Kidney (tissue), 14 donors: ENCODE data around the gene ST3GAL4. TPM values are rescaled to one million over a fixed set of nuclear protein-coding genes. Genes with fewer than 3 reads are reported as not detected.
A peak's percentile ranks its signal among the peaks of the same experiment; 100 is the strongest.

Experiments
- DNase-seq, 5 donors: peaks; one replicate each; pipeline ENCODE4 v3.0.0-alpha.2; 2013 to 2020
- FAIRE-seq: peaks from 2 replicates; lab custom pipeline; 2012; peaks lifted over from hg19 to GRCh38; lab: Jason Lieb, UNC
- H3K27ac ChIP-seq, 2 donors: one replicate each; pipeline ENCODE4 v1.7.0; 2013; ENCODE audit warnings: low read depth in 2 of 2, low read length in 2 of 2, inconsistent platforms in 1 of 2
- H3K27me3 ChIP-seq: one replicate; pipeline ENCODE4 v1.7.1; 2013; ENCODE audit warnings: low read length, inconsistent platforms; ENCODE audit not compliant: control insufficient read depth, insufficient read depth
- H3K36me3 ChIP-seq, 3 donors: one replicate each; pipeline versions ENCODE4 v1.7.0 to v1.7.1; 2013; ENCODE audit warnings: low read length in 3 of 3, control low read depth in 1 of 3, inconsistent platforms in 1 of 3; ENCODE audit not compliant: insufficient read depth in 3 of 3, control insufficient read depth in 2 of 3
- H3K4me1 ChIP-seq, 3 donors: one replicate each; pipeline versions ENCODE4 v1.7.0 to v1.7.1; 2013; ENCODE audit warnings: low read length in 3 of 3, inconsistent platforms in 1 of 3, low read depth in 1 of 3; ENCODE audit not compliant: control insufficient read depth in 2 of 3, insufficient read depth in 2 of 3
- H3K4me3 ChIP-seq, 3 donors: one replicate each; pipeline versions ENCODE4 v1.7.0 to v1.8.1; 2013; ENCODE audit warnings: low read length in 3 of 3, control low read depth in 1 of 3, inconsistent platforms in 1 of 3
- H3K9ac ChIP-seq, 3 donors: one replicate each; pipeline versions ENCODE4 v1.7.0 to v1.7.1; 2013; ENCODE audit warnings: low read length in 3 of 3, control low read depth in 1 of 3, inconsistent platforms in 1 of 3
- H3K9me3 ChIP-seq, 3 donors: one replicate each; pipeline versions ENCODE4 v1.7.0 to v1.7.1; 2013; ENCODE audit warnings: low read length in 3 of 3, control low read depth in 1 of 3, inconsistent platforms in 1 of 3; ENCODE audit not compliant: control insufficient read depth in 2 of 3, insufficient read depth in 1 of 3
- CTCF ChIP-seq: IDR thresholded peaks from 3 replicates; pipeline ENCODE4 v1.5.1; 2012; ENCODE audit warnings: mild to moderate bottlenecking, moderate library complexity, borderline replicate concordance; ENCODE audit not compliant: insufficient read depth; ENCODE audit errors: extremely low read depth
- intact Hi-C: fragments of 100-400 bp; cut with DNase I; formaldehyde crosslinking; loops from one replicate; pipeline ENCODE4 v1.11.1; 2022
- polyA plus RNA-seq: library from polyadenylated mRNA; stranded (reverse); fragments of 350-450 nt; fragmentation: Illumina TruSeq; extraction: RNeasy Lipid Tissue Mini Kit (QIAGEN cat#74804); gene quantifications from one replicate; pipeline ENCODE4 v1.2.3, GENCODE V29; 2014; ENCODE audit warnings: low read depth, low replicate concordance; ENCODE audit not compliant: insufficient read depth
- total RNA-seq: library from RNA; stranded (reverse); fragmentation: NEBNext Ultra II Directional; extraction: Animal tissue kit (Norgen Biotek cat#: 25700); gene quantifications from one replicate; pipeline ENCODE4 v1.2.1, GENCODE V29; 2021
- donor health status: control.
- donor health status: control.
- donor health status: control.
- donor health status: control.
- donor health status: control.
- donor health status: DM: yes; HTN: yes; CAD: no.
- donor health status: Normal renal cell carcinoma (clear cell type).

The ST3GAL4 gene
- total and polyA plus RNA-seq, 2 donors from 2014 or later = 27.4 to 72.8 TPM

GRCh38 chr11:126355926-126356897, 726 bp downstream of the ST3GAL4 start:
- Histone ChIP-seq H3K9me3 (no peaks in the 10 kb centered on the region), H3K27me3 (no peaks in the 10 kb centered on the region), H3K27ac (peak overlapping the region; percentile 77 to 81), H3K4me3 (peak overlapping the region; percentile 22 to 74 (median 36)), H3K9ac (peak overlapping the region; percentile 10 to 54 (median 20)), H3K4me1 (peaks cover 0 to 35% (median 10%) of the 10 kb centered on the region in 3 donors), H3K36me3 (no peaks in the 10 kb centered on the region)
- no peak for TF ChIP-seq CTCF
- DNase-seq (peak in 2 of 5 donors; percentile 60 to 77), FAIRE-seq (no peak)
- intact Hi-C loops = no loop called here

GRCh38 chr11:126357055-126357962, 1.8 kb downstream of the ST3GAL4 start:
- Histone ChIP-seq H3K9me3 (no peaks in the 10 kb centered on the region), H3K36me3 (no peaks in the 10 kb centered on the region), H3K27me3 (no peaks in the 10 kb centered on the region), H3K9ac (peak overlapping the region in 2 of 3 donors; percentile 29 to 54), H3K4me1 (peaks cover 0 to 35% (median 10%) of the 10 kb centered on the region in 3 donors), H3K4me3 (peak overlapping the region in 2 of 3 donors; percentile 26 to 74), H3K27ac (peak overlapping the region; percentile 77)
- FAIRE-seq = no peak
- no peak for DNase-seq
- intact Hi-C loops = no loop called here
- no peak for TF ChIP-seq CTCF

GRCh38 chr11:126357969-126358762, 2.7 kb downstream of the ST3GAL4 start:
- H3K27ac ChIP-seq = peak overlapping the region; percentile 3 to 60
- TF ChIP-seq CTCF = no peak
- no peaks in the 10 kb centered on the region for H3K27me3 ChIP-seq
- peak overlapping the region in 1 of 3 donors; percentile 54 for H3K9ac ChIP-seq
- H3K4me1 ChIP-seq = peaks cover 0 to 35% (median 10%) of the 10 kb centered on the region in 3 donors
- no peak for FAIRE-seq
- H3K36me3 ChIP-seq = no peaks in the 10 kb centered on the region
- intact Hi-C loops = no loop called here
- H3K9me3 ChIP-seq = no peaks in the 10 kb centered on the region
- peak overlapping the region in 1 of 3 donors; percentile 74 for H3K4me3 ChIP-seq
- peak in 1 of 5 donors; percentile 39 for DNase-seq
